ENCODE data around the gene NKX6-1.

NKX6-1 gene

GRCh38 chr4:84512277-84512676, 13.2 kb upstream of the NKX6-1 start:
- ATAC-seq (ENCODE audit: low read depth), result no peak

GRCh38 chr4:84511703-84512102, 12.6 kb upstream of the NKX6-1 start:
- Histone ChIP-seq H3K36me3 (ENCODE audit: low read depth) (no peaks in the 10 kb centered on the region), H3K27me3 (ENCODE audit: insufficient read depth, poor library complexity, severe bottlenecking) (peaks cover 24% of the 10 kb centered on the region), H3K4me1 (ENCODE audit: insufficient read depth, poor library complexity, severe bottlenecking) (no peaks in the 10 kb centered on the region), H3K9me3 (ENCODE audit: severe bottlenecking) (no peaks in the 10 kb centered on the region), H3K4me3 (ENCODE audit: severe bottlenecking) (no peak overlapping the region), H3K27ac (ENCODE audit: poor library complexity, severe bottlenecking) (no peak overlapping the region)
- DNase-seq (ENCODE audit: low spot score), result no peak
- TF ChIP-seq CTCF (IDR thresholded peaks at IDR 0.05; ENCODE audit: poor library complexity, severe bottlenecking), result no peak
- no peak; the same call in 2 of the 3 replicates for ATAC-seq (ENCODE audit: low read depth)

More at GRCh38 chr4:84512277-84512676, 13.2 kb upstream of the NKX6-1 start:
- H3K4me3 ChIP-seq (ENCODE audit: severe bottlenecking), result no peak overlapping the region
- no peaks in the 10 kb centered on the region for H3K36me3 ChIP-seq (ENCODE audit: low read depth)
- H3K9me3 ChIP-seq (ENCODE audit: severe bottlenecking), result no peaks in the 10 kb centered on the region
- no peak overlapping the region for H3K27ac ChIP-seq (ENCODE audit: poor library complexity, severe bottlenecking)
- no peaks in the 10 kb centered on the region for H3K4me1 ChIP-seq (ENCODE audit: insufficient read depth, poor library complexity, severe bottlenecking)
- TF ChIP-seq CTCF (IDR thresholded peaks at IDR 0.05; ENCODE audit: poor library complexity, severe bottlenecking), result no peak
- H3K27me3 ChIP-seq (ENCODE audit: insufficient read depth, poor library complexity, severe bottlenecking), result peaks cover 18% of the 10 kb centered on the region
- no peak for DNase-seq (ENCODE audit: low spot score)

- H3K4me1 ChIP-seq (ENCODE audit: insufficient read depth, poor library complexity, severe bottlenecking), result no peaks in the 10 kb centered on the region
- no peak for ATAC-seq (ENCODE audit: low read depth)
These were observed 8.8 kb upstream of the NKX6-1 start for GRCh38 chr4:84507941-84508340.

GRCh38 chr4:84504821-84505220, 5.7 kb upstream of the NKX6-1 start:
- Histone ChIP-seq H3K4me3 (ENCODE audit: severe bottlenecking) (no peak overlapping the region), H3K27ac (ENCODE audit: poor library complexity, severe bottlenecking) (no peak overlapping the region), H3K27me3 (ENCODE audit: insufficient read depth, poor library complexity, severe bottlenecking) (peaks cover 84% of the 10 kb centered on the region), H3K4me1 (ENCODE audit: insufficient read depth, poor library complexity, severe bottlenecking) (no peaks in the 10 kb centered on the region), H3K36me3 (ENCODE audit: low read depth) (no peaks in the 10 kb centered on the region), H3K9me3 (ENCODE audit: severe bottlenecking) (no peaks in the 10 kb centered on the region)
- no peak for TF ChIP-seq CTCF (IDR thresholded peaks at IDR 0.05; ENCODE audit: poor library complexity, severe bottlenecking)
- ATAC-seq (ENCODE audit: low read depth), result no peak
- DNase-seq (ENCODE audit: low spot score), result no peak

More at GRCh38 chr4:84507941-84508340, 8.8 kb upstream of the NKX6-1 start:
- Histone ChIP-seq H3K36me3 (ENCODE audit: low read depth) (no peaks in the 10 kb centered on the region), H3K27me3 (ENCODE audit: insufficient read depth, poor library complexity, severe bottlenecking) (peaks cover 59% of the 10 kb centered on the region), H3K4me3 (ENCODE audit: severe bottlenecking) (no peak overlapping the region), H3K9me3 (ENCODE audit: severe bottlenecking) (no peaks in the 10 kb centered on the region), H3K27ac (ENCODE audit: poor library complexity, severe bottlenecking) (no peak overlapping the region)
- TF ChIP-seq CTCF (IDR thresholded peaks at IDR 0.05; ENCODE audit: poor library complexity, severe bottlenecking), result no peak
- no peak for DNase-seq (ENCODE audit: low spot score)

GRCh38 chr4:84503495-84504437, 4.7 kb upstream of the NKX6-1 start:
- peak; percentile 91 for TF ChIP-seq CTCF (IDR thresholded peaks at IDR 0.05; ENCODE audit: poor library complexity, severe bottlenecking)
- H3K9me3 ChIP-seq (ENCODE audit: severe bottlenecking), result no peaks in the 10 kb centered on the region
- peaks cover 92% of the 10 kb centered on the region for H3K27me3 ChIP-seq (ENCODE audit: insufficient read depth, poor library complexity, severe bottlenecking)
- peak; percentile 87 for ATAC-seq (ENCODE audit: low read depth)
- H3K27ac ChIP-seq (ENCODE audit: poor library complexity, severe bottlenecking), result no peak overlapping the region
- no peaks in the 10 kb centered on the region for H3K36me3 ChIP-seq (ENCODE audit: low read depth)
- H3K4me3 ChIP-seq (ENCODE audit: severe bottlenecking), result no peak overlapping the region
- H3K4me1 ChIP-seq (ENCODE audit: insufficient read depth, poor library complexity, severe bottlenecking), result no peaks in the 10 kb centered on the region
- no peak for DNase-seq (ENCODE audit: low spot score)

Data from RWPE2 (cell line).